Type B pancreatic cell (in vitro differentiated cells): ENCODE results near the gene MAGIX. TPM values are rescaled to one million over a fixed set of nuclear protein-coding genes. Genes with fewer than 3 reads are reported as not detected.
A peak's percentile ranks its signal among the peaks of the same experiment; 100 is the strongest.

Experiments used
- DNase-seq: peaks from one replicate; pipeline ENCODE4 v3.0.0; 2021; ENCODE audit warnings: mixed read lengths; ENCODE audit not compliant: unreplicated experiment; ENCODE audit errors: extremely low spot score
- H3K27ac Mint-ChIP-seq: 2 replicates; pipeline ENCODE4 v1.8.0; 2021; ENCODE audit warnings: mild to moderate bottlenecking, mixed read lengths
- H3K27me3 Mint-ChIP-seq: 2 replicates; pipeline ENCODE4 v1.8.0; 2021; ENCODE audit warnings: mixed read lengths
- H3K36me3 Mint-ChIP-seq: 2 replicates; pipeline ENCODE4 v1.8.0; 2021; ENCODE audit warnings: mixed read lengths
- H3K4me1 Mint-ChIP-seq: one replicate; pipeline ENCODE4 v1.8.0; 2021; ENCODE audit warnings: mixed read lengths; ENCODE audit not compliant: unreplicated experiment
- H3K4me3 Mint-ChIP-seq: 2 replicates; pipeline ENCODE4 v1.8.0; 2021; ENCODE audit warnings: mild to moderate bottlenecking, mixed read lengths
- H3K9me3 Mint-ChIP-seq: 2 replicates; pipeline ENCODE4 v1.8.0; 2021; ENCODE audit warnings: mixed read lengths
- CTCF ChIP-seq: fragments of 200-600 bp; sonication (generic); conservative IDR thresholded peaks from 2 replicates; pipeline ENCODE4 v1.5.0; 2021; ENCODE audit warnings: antibody characterized with exemption, mild to moderate bottlenecking
- total RNA-seq: library from RNA; stranded (reverse); gene quantifications from 2 replicates; pipeline ENCODE4 v1.2.1, GENCODE V29; 2021; ENCODE audit warnings: low replicate concordance

The MAGIX gene
- total RNA-seq, 1 donor from 2014 or later: 4.8 TPM

GRCh38 chrX:49164589-49165360 lies 2.2 kb downstream of the MAGIX start:
- Mint-ChIP-seq H3K27me3 (no peaks in the 10 kb centered on the region), H3K27ac (peak overlapping the region; percentile 69), H3K4me3 (peak overlapping the region; percentile 84), H3K4me1 (no peaks in the 10 kb centered on the region), H3K36me3 (no peaks in the 10 kb centered on the region), H3K9me3 (peaks cover 5% of the 10 kb centered on the region)
- no peak for TF ChIP-seq CTCF
- DNase-seq: no peak

DNA sequence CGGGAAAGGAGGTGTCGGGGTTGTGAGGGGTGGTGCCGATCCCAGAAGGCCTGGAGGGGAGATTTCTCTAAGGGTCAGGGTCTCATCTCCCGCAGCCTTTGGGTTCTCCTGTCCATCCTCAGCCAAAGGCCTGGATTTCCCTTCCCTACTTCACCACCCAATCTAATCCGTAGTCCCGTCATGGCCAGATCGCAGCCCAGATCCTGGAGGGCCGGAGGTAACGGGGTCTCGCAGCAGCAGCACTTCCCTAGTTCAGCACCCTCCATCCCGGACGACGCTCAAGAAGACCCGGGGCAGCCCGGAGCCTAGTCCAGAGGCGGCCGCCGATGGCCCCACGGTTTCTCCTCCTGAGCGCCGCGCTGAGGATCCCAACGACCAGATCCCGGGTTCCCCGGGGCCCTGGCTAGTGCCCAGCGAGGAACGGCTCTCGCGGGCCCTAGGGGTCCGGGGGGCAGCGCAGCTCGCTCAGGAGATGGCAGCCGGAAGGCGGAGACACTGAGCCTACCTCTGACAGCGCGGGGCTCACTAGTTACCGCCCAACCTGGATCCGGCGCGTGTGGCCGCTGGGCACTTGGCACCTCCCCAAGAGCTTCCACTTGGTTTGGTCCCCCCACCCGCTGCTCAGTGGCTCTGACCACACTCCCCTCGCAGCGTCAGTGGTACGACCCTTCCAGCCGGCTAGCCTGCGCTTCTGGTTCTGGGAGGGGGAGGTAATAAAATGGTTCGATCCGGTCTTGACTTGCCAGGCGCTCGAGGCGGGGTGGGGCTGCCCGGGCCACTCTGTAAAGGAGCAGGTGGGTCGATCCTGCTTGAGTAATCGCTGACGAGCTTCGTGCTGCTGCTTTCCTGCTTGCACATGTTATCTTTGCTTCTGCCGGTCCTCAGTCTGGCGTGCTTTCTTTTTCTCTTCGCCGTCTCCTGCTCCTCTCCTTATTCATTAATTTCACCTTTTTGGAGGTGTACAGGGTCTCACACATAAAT lies 3.6 kb downstream of the MAGIX start:
- Mint-ChIP-seq H3K27ac (peak overlapping the region; percentile 61), H3K36me3 (no peaks in the 10 kb centered on the region), H3K4me1 (no peaks in the 10 kb centered on the region), H3K27me3 (peaks cover 1% of the 10 kb centered on the region), H3K4me3 (peak overlapping the region; percentile 83), H3K9me3 (peaks cover 5% of the 10 kb centered on the region)
- TF ChIP-seq CTCF: peak; percentile 37
- DNase-seq: no peak

DNA sequence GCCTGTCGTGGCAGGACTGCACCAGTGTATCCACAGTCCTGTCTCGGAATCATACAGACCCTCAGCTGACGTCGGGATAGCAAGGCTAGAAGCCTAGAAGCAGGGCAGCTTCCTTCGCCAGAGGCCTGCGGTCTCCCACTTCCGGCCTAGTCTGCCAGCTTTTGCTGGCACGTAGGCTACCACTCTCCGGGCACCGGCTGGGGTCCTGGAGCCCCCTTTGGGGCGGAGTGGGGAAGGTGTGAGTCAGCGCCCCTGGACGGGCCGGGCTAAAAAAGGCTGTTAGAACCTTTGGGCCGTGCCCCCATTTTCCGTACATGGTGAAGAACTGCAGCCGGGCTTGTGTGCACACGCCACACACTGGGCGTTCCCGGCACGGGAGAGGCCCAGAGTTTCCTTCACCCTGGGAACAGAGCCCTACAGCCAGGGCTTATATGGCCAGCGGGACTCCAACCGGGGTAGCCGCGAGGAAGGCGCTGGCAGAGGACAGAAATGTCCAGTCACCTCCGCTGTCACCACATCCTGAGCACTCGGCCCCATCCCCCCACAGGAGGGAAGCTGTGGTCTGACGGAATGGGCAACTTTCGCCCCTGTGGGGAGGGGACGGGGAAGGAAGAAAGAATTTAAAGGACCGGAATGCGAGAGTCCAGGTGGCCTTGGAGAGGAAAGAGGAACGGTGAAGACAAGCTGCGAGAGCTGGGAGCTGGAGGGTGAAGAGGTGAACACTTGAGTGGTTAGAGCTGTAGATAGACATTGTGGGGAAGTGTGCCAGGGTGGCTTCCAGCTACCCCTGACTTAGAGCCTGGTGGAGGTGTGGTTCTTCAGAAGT lies 4.6 kb downstream of the MAGIX start:
- peaks cover 5% of the 10 kb centered on the region for H3K9me3 Mint-ChIP-seq
- no peak for TF ChIP-seq CTCF
- DNase-seq: no peak

DNA sequence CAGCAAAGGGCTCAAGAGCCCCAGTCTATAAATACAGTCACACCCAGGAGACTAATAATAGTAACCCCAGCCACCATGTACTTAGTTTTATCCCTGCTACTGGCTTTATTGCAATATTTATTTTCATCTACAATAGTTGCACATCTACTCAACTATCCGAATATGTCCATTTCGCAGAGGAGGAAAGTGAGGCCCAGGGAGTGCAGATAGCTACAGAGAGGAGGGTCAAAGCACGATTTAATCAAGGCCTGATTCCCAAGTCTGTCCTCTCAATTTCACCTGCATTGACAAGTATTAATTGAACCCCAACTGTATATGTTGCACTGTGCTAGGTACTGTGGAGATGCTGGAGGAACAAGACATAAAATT lies 5.2 kb downstream of the MAGIX start:
- Mint-ChIP-seq H3K27me3 (peaks cover 10% of the 10 kb centered on the region), H3K36me3 (no peaks in the 10 kb centered on the region), H3K27ac (no peak overlapping the region), H3K4me1 (no peaks in the 10 kb centered on the region), H3K9me3 (peaks cover 5% of the 10 kb centered on the region), H3K4me3 (no peak overlapping the region)
- no peak for TF ChIP-seq CTCF
- DNase-seq: no peak

More for the DNA sequence above, 4.6 kb downstream of the MAGIX start:
- Mint-ChIP-seq H3K27me3 (peaks cover 8% of the 10 kb centered on the region), H3K4me3 (peak overlapping the region; percentile 83), H3K27ac (peak overlapping the region; percentile 61), H3K4me1 (no peaks in the 10 kb centered on the region), H3K36me3 (no peaks in the 10 kb centered on the region)

DNA sequence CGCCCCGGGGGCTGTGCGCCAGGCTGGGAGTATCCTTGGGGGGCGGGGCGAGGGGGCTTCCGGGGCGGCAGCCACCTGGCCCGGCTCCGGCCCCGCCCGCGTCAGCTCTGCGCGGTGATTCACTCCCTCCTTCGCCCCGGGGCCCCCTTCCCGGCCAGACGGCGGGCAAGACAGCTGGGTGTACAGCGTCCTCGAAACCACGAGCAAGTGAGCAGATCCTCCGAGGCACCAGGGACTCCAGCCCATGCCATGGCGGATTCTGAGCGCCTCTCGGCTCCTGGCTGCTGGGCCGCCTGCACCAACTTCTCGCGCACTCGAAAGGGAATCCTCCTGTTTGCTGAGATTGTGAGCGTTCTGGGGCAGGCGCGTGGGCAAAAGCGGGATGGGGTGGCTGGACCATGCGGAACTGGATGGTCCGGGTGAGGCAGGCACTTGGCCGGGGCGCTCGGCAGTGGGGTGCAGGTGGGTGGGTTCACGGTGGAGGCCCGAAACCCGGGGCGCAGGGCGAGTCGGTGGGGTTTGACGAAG lies 9.3 kb downstream of the MAGIX start, which contains the start of gene PLP2:
Gene PLP2 (plus strand): TSS at position 147 of the 528 bp plus-strand sequence. CDS start 103 bp downstream, at position 250.
- H3K4me3 Mint-ChIP-seq: peak within 1 kb of the TSS; percentile 83
- H3K9me3 Mint-ChIP-seq: no peaks in the 10 kb centered on the region
- H3K27me3 Mint-ChIP-seq: peaks cover 17% of the 10 kb centered on the region
- no peak for DNase-seq
- TF ChIP-seq CTCF: no peak
- H3K36me3 Mint-ChIP-seq: no peaks in the 10 kb centered on the region
- no peak within 1 kb of the TSS for H3K27ac Mint-ChIP-seq
- no peaks in the 10 kb centered on the region for H3K4me1 Mint-ChIP-seq
